SK-N-MC (cell line): ENCODE results near the gene AVPI1.

ENCODE experiments used
- DNase-seq: peaks from one replicate; pipeline ENCODE4 v3.0.0-alpha.2; 2011; ENCODE audit warnings: low read depth, low spot score
- H3K27ac ChIP-seq: fragments of 200-600 bp; sonication (generic); 2 replicates; pipeline ENCODE4 v1.5.1; 2016; ENCODE audit warnings: mixed run types
- H3K36me3 ChIP-seq: fragments of 200-600 bp; sonication (generic); 2 replicates; pipeline ENCODE4 v1.6.1; 2017; ENCODE audit warnings: antibody characterized with exemption, low read length, mixed read lengths; ENCODE audit not compliant: insufficient read depth
- H3K4me3 ChIP-seq: fragments of 200-600 bp; sonication (generic); 2 replicates; pipeline ENCODE4 v1.5.1; 2016
- H3K9ac ChIP-seq: fragments of 200-600 bp; sonication (generic); 2 replicates; pipeline ENCODE4 v1.8.0; 2017; ENCODE audit warnings: mixed run types, mixed read lengths; ENCODE audit not compliant: insufficient read length
- H3K9me3 ChIP-seq: fragments of 200-600 bp; sonication (generic); 2 replicates; pipeline ENCODE4 v1.6.1; 2017; ENCODE audit warnings: low read depth, mild to moderate bottlenecking, antibody characterized with exemption, low read length, moderate library complexity, mixed read lengths
- EZH2 ChIP-seq: fragments of 200-600 bp; sonication (generic); IDR thresholded peaks from one replicate; pipeline ENCODE4 v1.6.1; 2017; ENCODE audit warnings: antibody characterized with exemption
- FOXP2 ChIP-seq: optimal IDR thresholded peaks from 2 replicates; pipeline ENCODE3; 2011; ENCODE audit warnings: mild to moderate bottlenecking, moderate library complexity; ENCODE audit not compliant: insufficient read depth; ENCODE audit errors: extremely low read length, control extremely low read depth
- POLR2AphosphoS5 ChIP-seq: IDR thresholded peaks from 2 replicates; pipeline ENCODE4 v1.6.1; 2012; ENCODE audit warnings: mild to moderate bottlenecking, low read depth, low read length, borderline replicate concordance

The AVPI1 gene

DNA sequence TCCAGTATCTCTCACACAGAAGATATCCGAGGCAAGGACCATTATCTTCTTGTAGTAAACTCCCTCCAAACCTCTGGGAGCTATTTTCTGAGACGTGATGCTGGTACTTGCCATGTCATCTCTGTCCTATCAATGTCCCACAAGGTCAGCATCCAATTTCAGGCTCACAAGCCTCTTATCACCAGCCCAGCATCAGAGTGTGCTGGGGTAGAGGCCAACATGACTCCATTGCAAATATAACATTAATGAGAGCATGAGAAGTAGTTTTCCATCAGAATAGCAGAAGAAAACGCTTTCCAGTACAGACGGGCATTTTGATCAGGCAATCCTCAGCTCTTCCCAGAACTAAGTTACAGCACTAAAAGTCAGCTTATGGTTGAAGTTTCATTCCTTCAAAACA is 59.3 kb downstream of the AVPI1 start:
- no peak for TF ChIP-seq EZH2
- no peak for TF ChIP-seq POLR2AphosphoS5
- no peak for TF ChIP-seq FOXP2
- no peak overlapping the region for H3K9ac ChIP-seq
- no peak for DNase-seq
- no peaks in the 10 kb centered on the region for H3K9me3 ChIP-seq
- H3K27ac ChIP-seq = no peak overlapping the region
- H3K4me3 ChIP-seq = no peak overlapping the region
- H3K36me3 ChIP-seq = no peaks in the 10 kb centered on the region
